HG03342 (cell line): ENCODE measurements around the gene GAS2L1.

ENCODE experiments used
- ATAC-seq: cut with Tn5 transposase; IDR thresholded peaks from one replicate; pipeline ENCODE4 v1.9.1; 2021; ENCODE audit warnings: mild to moderate bottlenecking, moderate library complexity; ENCODE audit not compliant: unreplicated experiment

The GAS2L1 gene

DNA sequence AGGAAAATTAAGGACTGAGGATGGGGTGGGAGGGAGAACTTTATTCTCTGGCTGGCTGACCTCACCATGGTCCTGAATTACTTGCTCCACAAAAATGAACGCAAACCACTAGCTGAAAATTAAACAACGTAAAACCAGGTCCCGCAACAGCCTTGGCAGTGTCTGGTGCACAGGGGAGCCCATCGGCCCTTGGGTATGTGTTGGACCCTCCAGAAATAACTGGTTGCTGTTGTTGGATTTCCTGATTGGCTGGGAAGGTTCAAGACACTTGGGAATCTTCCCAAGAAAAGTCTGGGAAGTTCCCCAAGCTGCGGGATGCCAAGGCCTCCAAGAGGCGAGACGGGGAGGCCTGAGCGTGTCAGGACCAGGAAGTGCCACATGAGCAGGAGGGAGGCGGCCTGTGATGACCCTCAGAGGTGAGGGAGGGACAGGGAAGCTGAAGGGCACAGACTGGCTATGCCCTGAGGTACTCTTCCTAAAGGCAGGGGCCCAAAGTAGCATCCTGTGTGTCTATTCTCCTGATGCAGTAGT, 19.4 kb downstream of the GAS2L1 start:
- ATAC-seq: no peak

GRCh38 chr22:29326481-29326880, 20.0 kb downstream of the GAS2L1 start:
- no peak for ATAC-seq

GRCh38 chr22:29327089-29327764, 20.8 kb downstream of the GAS2L1 start:
- ATAC-seq: no peak

DNA sequence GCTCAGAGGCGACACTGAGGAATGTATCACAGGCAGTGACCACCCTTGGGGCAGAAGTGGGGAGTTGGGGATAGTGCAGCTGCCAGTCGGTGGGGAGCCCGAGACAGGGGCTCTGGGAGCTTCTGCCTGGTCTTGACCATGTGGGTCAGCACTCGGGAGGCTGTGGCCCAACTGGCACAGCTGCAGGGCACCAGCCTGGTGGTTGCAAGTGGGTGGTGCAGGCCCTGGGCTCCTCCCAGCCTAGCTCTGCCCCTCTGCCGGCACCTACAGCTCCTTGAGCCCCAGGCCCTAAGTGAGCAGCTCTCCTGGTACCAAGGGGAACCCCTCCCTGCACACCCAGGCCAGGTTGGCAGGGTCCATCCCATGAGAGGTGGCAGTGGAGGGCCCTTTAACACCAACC, 21.6 kb downstream of the GAS2L1 start:
- no peak for ATAC-seq

- no peak for ATAC-seq
These were observed 22.4 kb downstream of the GAS2L1 start for GRCh38 chr22:29328566-29329500.

DNA sequence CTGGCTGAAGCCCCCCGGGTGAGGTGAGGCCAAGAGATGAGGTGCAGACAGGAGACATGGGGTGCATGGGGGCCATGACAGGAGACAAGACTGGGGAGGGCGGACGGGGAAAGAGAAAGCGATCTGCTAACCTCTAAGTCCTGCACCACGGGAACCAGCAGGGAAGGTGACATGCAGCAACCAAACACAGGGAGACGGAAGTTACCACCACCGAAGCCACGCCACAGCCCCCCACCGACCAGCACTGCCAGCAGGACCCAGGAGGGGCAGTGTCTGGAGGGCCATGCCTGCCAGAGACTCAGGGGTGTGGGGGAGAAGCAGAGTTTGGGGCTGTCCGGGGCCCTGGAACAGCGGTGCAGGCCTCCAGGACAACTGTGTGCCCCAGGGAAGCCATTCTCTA, 23.1 kb downstream of the GAS2L1 start:
- ATAC-seq: no peak

GRCh38 chr22:29330291-29330690, 23.8 kb downstream of the GAS2L1 start:
- ATAC-seq: no peak

DNA sequence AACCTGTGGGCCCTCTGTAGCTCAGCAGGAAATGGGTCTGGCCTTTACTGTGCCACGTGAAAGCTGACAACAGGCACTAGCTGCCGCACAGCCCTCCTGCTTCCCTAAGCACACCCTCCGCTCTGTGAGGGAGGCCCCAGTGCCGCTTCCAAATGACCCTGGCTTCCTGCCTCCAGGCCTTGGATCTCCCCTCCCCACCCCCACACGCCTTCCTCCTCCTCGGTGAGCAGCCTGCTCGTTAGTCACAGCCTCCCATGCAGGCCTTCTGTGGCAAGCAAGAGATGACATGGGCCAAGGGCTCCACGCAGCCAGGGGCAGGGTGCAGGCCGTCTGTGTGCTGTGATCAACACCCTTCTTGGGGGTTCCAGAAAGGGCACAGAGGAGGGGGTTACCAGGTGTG, 24.3 kb downstream of the GAS2L1 start:
- no peak for ATAC-seq

- no peak for ATAC-seq
These were observed 24.8 kb downstream of the GAS2L1 start for GRCh38 chr22:29331213-29331612.

DNA sequence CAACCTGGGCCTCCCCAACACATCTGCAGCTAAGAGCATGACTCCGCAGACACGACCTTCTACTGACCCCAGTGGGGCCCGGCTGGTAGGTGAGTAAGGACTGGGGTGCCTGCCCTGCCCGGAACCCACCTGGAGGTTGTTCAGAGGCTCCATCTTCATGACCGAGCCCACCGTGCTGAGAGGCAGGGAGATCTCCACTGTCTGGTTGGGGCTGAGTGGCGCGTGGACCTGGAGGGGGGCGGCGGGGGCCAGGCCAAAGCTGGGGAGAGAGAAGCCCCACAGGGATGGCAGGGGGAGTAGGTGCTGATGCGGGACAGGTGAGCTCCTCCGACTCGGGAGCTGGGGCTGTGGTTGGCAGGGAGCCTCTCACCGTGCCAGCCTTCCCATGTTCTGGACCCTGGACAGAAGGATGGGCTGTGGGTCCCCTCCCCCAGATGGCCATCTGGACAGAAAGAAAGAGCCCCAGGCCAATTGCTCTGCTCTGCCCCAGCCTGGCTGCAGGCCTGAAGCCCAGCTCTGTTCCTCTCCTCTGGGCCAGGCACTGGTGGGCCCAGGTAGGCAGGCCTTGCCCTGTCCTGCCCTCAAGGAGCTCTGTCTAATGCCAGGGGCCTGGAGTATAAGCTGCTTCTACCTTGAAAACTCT, 25.3 kb downstream of the GAS2L1 start:
- no peak for ATAC-seq

DNA sequence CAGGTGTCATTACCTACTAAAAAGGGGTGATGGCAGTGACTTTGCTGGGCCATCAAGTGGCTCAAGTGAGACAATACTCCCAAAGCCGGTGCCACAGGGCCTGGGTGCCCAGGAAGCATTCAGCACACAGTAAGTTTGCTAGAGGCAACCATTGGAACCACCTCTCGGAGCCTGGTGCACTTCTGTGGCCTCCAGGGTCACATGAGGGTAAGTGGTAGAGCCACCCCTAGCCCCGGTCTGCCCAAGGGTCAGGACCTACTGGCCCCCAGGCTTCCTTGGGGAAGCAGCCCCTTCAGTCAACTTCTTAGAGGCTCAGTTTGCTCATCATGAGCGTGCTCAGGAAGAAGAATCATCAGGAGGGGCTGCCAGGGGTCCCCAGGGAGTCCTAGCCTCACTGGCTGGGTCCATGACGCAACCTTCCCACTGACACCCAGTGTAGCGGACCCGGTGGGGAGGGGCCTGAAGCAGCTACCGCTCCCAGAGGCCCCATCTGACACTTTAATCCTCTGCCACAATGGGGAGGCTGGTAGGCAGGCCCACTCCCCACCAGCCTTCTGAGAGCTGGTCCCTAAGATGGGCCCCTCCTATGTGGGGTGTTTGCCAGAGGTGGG, 26.5 kb downstream of the GAS2L1 start:
- no peak for ATAC-seq

DNA sequence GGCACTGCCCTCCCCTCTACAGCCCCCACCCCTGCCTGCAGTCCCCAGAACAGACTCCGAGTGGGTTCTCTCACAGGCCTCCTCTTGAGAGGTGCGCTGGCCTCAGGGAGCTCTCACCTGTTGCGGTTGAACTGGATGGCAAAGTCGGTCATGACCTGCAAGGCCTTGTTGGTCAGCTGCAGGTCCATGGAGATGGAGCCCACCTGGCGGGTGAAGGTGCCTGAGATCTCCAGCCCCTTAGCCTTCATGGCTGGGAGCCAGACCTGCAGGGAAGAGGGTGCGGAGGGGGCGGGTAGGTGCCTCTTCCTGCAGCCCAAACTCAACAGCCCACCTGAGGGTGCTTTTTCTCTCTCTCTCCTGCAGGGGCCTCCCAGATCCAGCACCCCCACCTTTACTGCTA, 27.7 kb downstream of the GAS2L1 start:
- ATAC-seq: no peak

- no peak for ATAC-seq
These were observed 28.4 kb downstream of the GAS2L1 start for GRCh38 chr22:29334696-29335344.

GRCh38 chr22:29335656-29336055, 29.2 kb downstream of the GAS2L1 start:
- ATAC-seq: no peak

- no peak for ATAC-seq
These were observed 30.5 kb downstream of the GAS2L1 start for GRCh38 chr22:29336751-29337490.

GRCh38 chr22:29337631-29338284, 31.3 kb downstream of the GAS2L1 start:
- no peak for ATAC-seq

- no peak for ATAC-seq
These were observed 31.9 kb downstream of the GAS2L1 start for GRCh38 chr22:29338398-29338797.

GRCh38 chr22:29339381-29340235, 33.2 kb downstream of the GAS2L1 start:
- no peak for ATAC-seq
